SH-SY5Y (cell line): ENCODE results near the gene AFMID.

Experiments
- GATA2 ChIP-seq: IDR thresholded peaks from 2 replicates; pipeline ENCODE4 v1.6.1; 2011; ENCODE audit warnings: mild to moderate bottlenecking, low read depth, low read length
- GATA3 ChIP-seq: IDR thresholded peaks from 2 replicates; pipeline ENCODE4 v1.6.1; 2011; ENCODE audit warnings: low read depth, mild to moderate bottlenecking, low read length, moderate library complexity

GRCh38 chr17:78236362-78237127, 49.4 kb downstream of the AFMID start:
- TF ChIP-seq GATA3 (no peak), GATA2 (no peak)
